ENCODE measurements around the gene PLEKHG4B.

Gene PLEKHG4B

GRCh38 chr5:142246-142810 lies 50.4 kb downstream of the PLEKHG4B start:
- no peak overlapping the region for H3K4me3 ChIP-seq (ENCODE audit: low read length)
- H3K27me3 ChIP-seq (ENCODE audit: control insufficient read depth, insufficient read depth, low read length): no peaks in the 10 kb centered on the region
- H3K9me3 ChIP-seq (ENCODE audit: control insufficient read depth, low read depth, low read length): no peaks in the 10 kb centered on the region
- no peak overlapping the region for H3K9ac ChIP-seq (ENCODE audit: low read length)
- H3K4me1 ChIP-seq (ENCODE audit: control insufficient read depth, low read depth, low read length): peaks cover 3% of the 10 kb centered on the region
- peaks cover 31% of the 10 kb centered on the region for H3K36me3 ChIP-seq (ENCODE audit: control insufficient read depth, low read depth, low read length)
- H3K27ac ChIP-seq (ENCODE audit: low read length): no peak overlapping the region

DNA sequence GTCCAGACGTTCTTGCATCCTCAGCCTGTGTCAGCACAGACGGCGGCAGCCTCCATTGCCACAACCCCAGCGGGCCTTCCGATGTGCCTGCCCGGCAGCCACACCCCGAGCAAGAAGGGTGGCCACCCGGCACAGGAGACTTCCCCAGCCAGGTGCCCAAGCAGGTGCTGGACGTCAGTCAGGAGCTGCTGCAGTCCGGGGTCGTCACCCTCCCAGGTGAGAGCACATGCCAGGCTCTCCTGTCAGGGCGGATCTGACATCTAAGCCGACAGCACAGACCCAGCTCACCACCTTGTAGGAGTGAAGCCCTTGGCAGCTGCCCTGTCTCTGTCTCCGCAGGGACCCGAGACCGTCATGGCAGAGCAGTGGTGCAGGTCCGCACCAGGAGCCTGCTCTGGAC lies 51.1 kb downstream of the PLEKHG4B start:
- Histone ChIP-seq H3K4me3 (ENCODE audit: low read length) (no peak overlapping the region), H3K36me3 (ENCODE audit: control insufficient read depth, low read depth, low read length) (peaks cover 34% of the 10 kb centered on the region)

DNA sequence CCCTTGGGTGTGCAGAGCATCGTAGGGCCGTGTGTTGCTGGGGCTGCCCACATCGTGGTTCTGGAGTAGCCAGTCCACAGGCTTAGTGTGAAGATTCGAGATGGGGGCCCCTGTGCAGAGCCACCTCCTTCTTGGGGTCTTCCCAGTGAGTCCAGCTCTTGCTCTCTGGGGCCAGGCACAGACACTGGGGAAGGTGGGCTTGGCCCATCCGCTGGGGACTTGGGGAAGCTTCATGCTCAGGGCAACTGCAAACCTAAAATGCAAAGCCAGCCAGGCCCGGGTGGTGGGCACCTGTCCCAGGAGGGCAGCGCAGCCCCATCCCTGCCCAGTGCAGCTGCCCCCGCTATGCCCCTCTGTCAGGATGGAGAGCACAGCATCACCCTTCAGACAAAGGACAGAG lies 53.0 kb downstream of the PLEKHG4B start:
- no peak overlapping the region for H3K4me3 ChIP-seq (ENCODE audit: low read length)
- no peak overlapping the region for H3K27ac ChIP-seq (ENCODE audit: low read length)
- no peaks in the 10 kb centered on the region for H3K4me1 ChIP-seq (ENCODE audit: control insufficient read depth, low read depth, low read length)
- peaks cover 31% of the 10 kb centered on the region for H3K36me3 ChIP-seq (ENCODE audit: control insufficient read depth, low read depth, low read length)
- H3K27me3 ChIP-seq (ENCODE audit: control insufficient read depth, insufficient read depth, low read length): no peaks in the 10 kb centered on the region
- H3K9me3 ChIP-seq (ENCODE audit: control insufficient read depth, low read depth, low read length): no peaks in the 10 kb centered on the region
- H3K9ac ChIP-seq (ENCODE audit: low read length): no peak overlapping the region

More for the DNA sequence above, 51.1 kb downstream of the PLEKHG4B start:
- Histone ChIP-seq H3K4me1 (ENCODE audit: control insufficient read depth, low read depth, low read length) (peaks cover 3% of the 10 kb centered on the region), H3K9me3 (ENCODE audit: control insufficient read depth, low read depth, low read length) (no peaks in the 10 kb centered on the region), H3K27ac (ENCODE audit: low read length) (no peak overlapping the region), H3K9ac (ENCODE audit: low read length) (no peak overlapping the region), H3K27me3 (ENCODE audit: control insufficient read depth, insufficient read depth, low read length) (no peaks in the 10 kb centered on the region)

- H3K27me3 ChIP-seq (ENCODE audit: control insufficient read depth, insufficient read depth, low read length): no peaks in the 10 kb centered on the region
- peaks cover 31% of the 10 kb centered on the region for H3K36me3 ChIP-seq (ENCODE audit: control insufficient read depth, low read depth, low read length)
- H3K9ac ChIP-seq (ENCODE audit: low read length): no peak overlapping the region
- no peak overlapping the region for H3K4me3 ChIP-seq (ENCODE audit: low read length)
- no peak overlapping the region for H3K27ac ChIP-seq (ENCODE audit: low read length)
- no peaks in the 10 kb centered on the region for H3K4me1 ChIP-seq (ENCODE audit: control insufficient read depth, low read depth, low read length)
- no peaks in the 10 kb centered on the region for H3K9me3 ChIP-seq (ENCODE audit: control insufficient read depth, low read depth, low read length)
Measured at GRCh38 chr5:145585-146323, 53.8 kb downstream of the PLEKHG4B start.

DNA sequence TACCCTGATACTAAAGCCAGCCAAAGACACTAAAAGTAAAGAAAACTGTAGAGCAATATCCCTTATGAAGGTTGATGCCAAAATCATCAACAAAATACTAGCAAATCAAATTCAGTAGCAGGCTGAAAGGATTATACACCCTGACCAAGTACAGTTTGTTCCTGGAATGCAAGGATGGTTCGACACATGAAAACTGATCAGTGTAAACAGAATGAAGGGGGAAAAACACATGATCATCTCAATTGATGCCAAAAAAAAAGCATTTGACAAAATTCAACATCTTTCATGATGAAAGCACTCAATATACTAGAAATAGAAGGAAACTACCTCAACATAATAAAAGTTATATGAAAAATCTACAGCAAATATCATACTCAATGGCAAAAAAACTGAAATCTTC lies 55.8 kb downstream of the PLEKHG4B start:
- Histone ChIP-seq H3K27ac (ENCODE audit: low read length) (no peak overlapping the region), H3K4me3 (ENCODE audit: low read length) (no peak overlapping the region), H3K27me3 (ENCODE audit: control insufficient read depth, insufficient read depth, low read length) (no peaks in the 10 kb centered on the region), H3K4me1 (ENCODE audit: control insufficient read depth, low read depth, low read length) (no peaks in the 10 kb centered on the region), H3K36me3 (ENCODE audit: control insufficient read depth, low read depth, low read length) (peaks cover 28% of the 10 kb centered on the region), H3K9me3 (ENCODE audit: control insufficient read depth, low read depth, low read length) (no peaks in the 10 kb centered on the region), H3K9ac (ENCODE audit: low read length) (no peak overlapping the region)

DNA sequence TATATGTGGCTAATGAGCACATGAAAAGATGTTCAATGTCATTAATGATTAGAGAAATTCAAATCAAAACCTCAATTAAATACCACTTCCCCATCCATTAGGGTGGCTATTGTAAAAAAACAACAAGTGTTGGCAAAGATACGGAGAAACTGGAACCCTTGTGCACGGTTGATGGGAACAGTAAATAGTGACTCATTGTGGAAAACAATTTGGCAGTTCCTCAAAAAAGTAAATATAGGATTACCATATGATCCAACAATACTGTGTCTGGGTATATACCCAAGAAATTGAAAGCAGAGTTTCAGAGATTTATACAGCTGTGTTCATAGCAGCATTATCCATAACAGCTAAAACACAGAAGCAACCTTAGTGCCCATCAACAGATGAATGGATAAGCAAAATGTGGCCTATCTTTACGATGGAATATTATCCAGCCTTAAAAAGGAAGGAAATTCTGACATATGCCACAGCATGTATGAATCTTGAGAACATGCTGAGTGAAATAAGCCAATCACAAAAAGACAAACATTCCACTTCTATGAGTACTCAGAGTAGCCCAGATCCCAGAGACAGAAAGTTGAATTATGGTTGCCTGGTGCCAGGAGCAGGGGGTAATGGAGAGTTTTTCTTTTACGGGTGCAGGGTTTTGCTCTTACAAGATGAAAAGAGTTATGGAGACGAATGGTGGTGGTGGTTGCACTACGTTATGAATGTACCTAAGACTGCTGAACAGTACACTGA lies 57.9 kb downstream of the PLEKHG4B start:
- Histone ChIP-seq H3K4me3 (ENCODE audit: low read length) (no peak overlapping the region), H3K9me3 (ENCODE audit: control insufficient read depth, low read depth, low read length) (no peaks in the 10 kb centered on the region), H3K27me3 (ENCODE audit: control insufficient read depth, insufficient read depth, low read length) (no peaks in the 10 kb centered on the region), H3K4me1 (ENCODE audit: control insufficient read depth, low read depth, low read length) (no peaks in the 10 kb centered on the region), H3K9ac (ENCODE audit: low read length) (no peak overlapping the region), H3K36me3 (ENCODE audit: control insufficient read depth, low read depth, low read length) (peaks cover 23% of the 10 kb centered on the region), H3K27ac (ENCODE audit: low read length) (no peak overlapping the region)

DNA sequence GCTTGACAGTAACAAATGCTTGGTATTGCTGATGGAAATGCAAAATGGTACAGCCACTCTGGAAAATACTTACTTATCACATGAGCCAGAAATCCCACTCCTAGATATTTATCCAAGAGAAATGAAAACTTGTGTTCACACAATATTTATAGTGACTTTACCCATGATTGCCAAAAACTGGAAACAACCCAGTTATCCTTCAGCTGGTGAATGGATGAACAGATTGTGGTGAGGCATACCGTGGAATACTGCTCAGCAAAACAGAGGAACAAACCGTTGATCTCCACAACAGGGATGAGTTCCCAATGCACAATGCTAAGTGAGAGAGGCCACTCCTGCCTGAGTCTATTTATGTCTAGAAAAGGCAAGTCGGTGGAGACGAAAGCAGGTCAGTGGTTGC lies 58.8 kb downstream of the PLEKHG4B start:
- H3K27ac ChIP-seq (ENCODE audit: low read length): no peak overlapping the region
- H3K9ac ChIP-seq (ENCODE audit: low read length): no peak overlapping the region
- H3K4me1 ChIP-seq (ENCODE audit: control insufficient read depth, low read depth, low read length): no peaks in the 10 kb centered on the region
- no peak overlapping the region for H3K4me3 ChIP-seq (ENCODE audit: low read length)
- no peaks in the 10 kb centered on the region for H3K9me3 ChIP-seq (ENCODE audit: control insufficient read depth, low read depth, low read length)
- peaks cover 32% of the 10 kb centered on the region for H3K36me3 ChIP-seq (ENCODE audit: control insufficient read depth, low read depth, low read length)
- H3K27me3 ChIP-seq (ENCODE audit: control insufficient read depth, insufficient read depth, low read length): no peaks in the 10 kb centered on the region

- Histone ChIP-seq H3K4me1 (ENCODE audit: control insufficient read depth, low read depth, low read length) (no peaks in the 10 kb centered on the region), H3K27ac (ENCODE audit: low read length) (no peak overlapping the region), H3K9me3 (ENCODE audit: control insufficient read depth, low read depth, low read length) (no peaks in the 10 kb centered on the region), H3K36me3 (ENCODE audit: control insufficient read depth, low read depth, low read length) (peaks cover 41% of the 10 kb centered on the region), H3K9ac (ENCODE audit: low read length) (no peak overlapping the region), H3K4me3 (ENCODE audit: low read length) (no peak overlapping the region), H3K27me3 (ENCODE audit: control insufficient read depth, insufficient read depth, low read length) (no peaks in the 10 kb centered on the region)
Measured at GRCh38 chr5:152077-152476, 60.1 kb downstream of the PLEKHG4B start.

- Histone ChIP-seq H3K4me1 (ENCODE audit: control insufficient read depth, low read depth, low read length) (no peaks in the 10 kb centered on the region), H3K36me3 (ENCODE audit: control insufficient read depth, low read depth, low read length) (peaks cover 42% of the 10 kb centered on the region), H3K27me3 (ENCODE audit: control insufficient read depth, insufficient read depth, low read length) (no peaks in the 10 kb centered on the region), H3K4me3 (ENCODE audit: low read length) (no peak overlapping the region), H3K27ac (ENCODE audit: low read length) (no peak overlapping the region), H3K9me3 (ENCODE audit: control insufficient read depth, low read depth, low read length) (no peaks in the 10 kb centered on the region), H3K9ac (ENCODE audit: low read length) (no peak overlapping the region)
Measured at GRCh38 chr5:153256-153655, 61.3 kb downstream of the PLEKHG4B start.

- H3K27ac ChIP-seq (ENCODE audit: low read length): no peak overlapping the region
- no peaks in the 10 kb centered on the region for H3K27me3 ChIP-seq (ENCODE audit: control insufficient read depth, insufficient read depth, low read length)
- no peaks in the 10 kb centered on the region for H3K4me1 ChIP-seq (ENCODE audit: control insufficient read depth, low read depth, low read length)
- H3K9me3 ChIP-seq (ENCODE audit: control insufficient read depth, low read depth, low read length): no peaks in the 10 kb centered on the region
- H3K9ac ChIP-seq (ENCODE audit: low read length): no peak overlapping the region
- peaks cover 42% of the 10 kb centered on the region for H3K36me3 ChIP-seq (ENCODE audit: control insufficient read depth, low read depth, low read length)
- no peak overlapping the region for H3K4me3 ChIP-seq (ENCODE audit: low read length)
Measured at GRCh38 chr5:154236-154635, 62.3 kb downstream of the PLEKHG4B start.

DNA sequence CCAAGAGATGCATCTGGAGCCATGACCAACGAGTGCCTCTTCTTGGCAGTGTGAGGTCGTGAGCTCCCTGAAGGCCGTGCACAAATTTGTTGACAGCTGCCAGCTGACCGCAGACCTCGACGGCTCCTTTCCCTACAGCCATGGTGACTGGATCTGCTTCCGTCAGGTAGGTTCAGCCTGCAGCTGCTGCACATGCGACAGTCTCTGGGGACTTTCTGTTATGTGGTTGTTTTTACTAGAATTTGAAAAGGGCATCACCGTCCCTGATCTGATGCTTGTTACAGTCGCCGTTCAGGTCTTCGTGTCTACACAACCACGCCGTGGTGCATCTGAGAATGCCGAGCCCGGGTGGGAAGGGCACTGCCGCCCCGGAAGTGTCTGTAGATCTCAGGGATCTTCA lies 62.9 kb downstream of the PLEKHG4B start:
- H3K4me3 ChIP-seq (ENCODE audit: low read length): no peak overlapping the region

More for the DNA sequence above, 62.9 kb downstream of the PLEKHG4B start:
- Histone ChIP-seq H3K36me3 (ENCODE audit: control insufficient read depth, low read depth, low read length) (peaks cover 44% of the 10 kb centered on the region), H3K9ac (ENCODE audit: low read length) (no peak overlapping the region), H3K27ac (ENCODE audit: low read length) (no peak overlapping the region), H3K4me1 (ENCODE audit: control insufficient read depth, low read depth, low read length) (no peaks in the 10 kb centered on the region), H3K27me3 (ENCODE audit: control insufficient read depth, insufficient read depth, low read length) (no peaks in the 10 kb centered on the region), H3K9me3 (ENCODE audit: control insufficient read depth, low read depth, low read length) (no peaks in the 10 kb centered on the region)
